ENCODE measurements around the gene ZNHIT2.

Gene ZNHIT2

DNA sequence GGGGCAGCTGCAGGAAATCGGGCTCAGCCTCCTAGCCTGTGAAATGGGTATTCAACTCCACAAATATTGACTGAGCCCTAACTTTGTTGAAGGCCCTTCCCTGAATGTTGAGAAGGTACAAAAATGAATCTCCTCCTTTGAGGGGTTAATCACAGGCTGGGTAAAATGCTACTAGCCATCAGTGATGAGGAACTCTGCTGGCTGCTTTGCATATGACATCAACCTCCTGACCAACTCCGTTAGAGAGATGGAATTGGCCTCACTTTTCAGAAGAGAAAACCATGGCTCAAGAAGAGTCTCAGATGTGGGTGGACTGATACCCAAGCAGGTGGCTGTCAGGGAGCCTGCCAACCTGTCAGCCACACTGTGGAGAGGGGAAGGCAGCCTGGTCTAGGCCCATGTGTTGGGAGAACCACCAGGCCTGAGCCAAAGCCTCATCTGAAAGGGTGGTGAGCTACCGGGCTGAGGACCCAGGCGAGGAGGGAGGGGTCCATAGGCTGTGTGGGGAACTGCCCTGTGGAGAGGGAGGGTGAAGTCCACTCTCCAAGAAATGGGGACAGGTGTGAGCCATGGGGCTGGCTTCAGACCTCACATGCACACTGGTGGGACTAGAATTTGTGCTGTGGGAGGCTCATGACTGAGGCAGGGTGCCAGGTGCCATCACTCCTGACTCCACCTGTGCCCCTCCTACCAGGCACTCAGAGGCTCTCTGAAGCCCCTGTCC is 45.4 kb downstream of the ZNHIT2 start:
- no peak for DNase-seq (ENCODE audit: low spot score)

DNA sequence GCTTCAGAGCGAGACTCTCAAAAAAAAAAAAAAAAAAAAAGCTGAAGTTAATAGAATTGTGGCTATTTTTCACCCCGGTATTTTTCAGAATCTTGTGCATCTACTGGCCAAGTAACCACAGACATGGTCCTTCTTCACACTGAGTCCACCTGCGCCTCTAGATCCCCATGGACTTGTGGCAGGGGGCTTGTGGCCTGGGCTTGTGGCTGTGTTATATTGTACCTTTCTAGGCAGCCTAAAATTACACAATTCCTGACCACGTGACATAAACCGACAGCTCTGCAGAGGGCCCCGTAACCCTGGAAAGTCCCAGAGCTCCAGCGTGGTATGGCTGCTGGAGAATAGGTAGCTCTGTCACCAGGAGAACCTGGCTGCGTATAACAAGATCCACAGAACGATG is 48.3 kb downstream of the ZNHIT2 start:
- no peak for DNase-seq (ENCODE audit: low spot score)

DNA sequence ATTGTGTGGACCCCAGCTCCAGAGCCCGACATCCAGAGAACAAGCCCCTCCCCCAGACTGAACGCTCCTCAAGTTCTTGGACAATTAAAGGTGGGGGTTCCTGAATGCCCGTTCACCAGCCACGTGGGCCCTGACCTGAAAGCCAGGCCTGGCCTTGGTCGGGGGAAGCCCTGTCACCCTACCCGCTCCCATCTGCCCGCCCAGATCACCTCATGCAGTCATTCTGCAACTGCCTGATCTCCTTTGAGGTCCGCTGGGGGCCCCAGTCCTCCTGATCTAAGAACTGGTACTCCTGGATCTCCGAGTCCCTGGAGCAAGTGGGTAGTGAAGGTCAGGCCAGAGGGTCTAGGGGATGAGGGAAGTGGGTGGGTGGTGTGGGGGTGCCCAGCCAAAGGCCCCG is 50.1 kb downstream of the ZNHIT2 start:
- no peak for DNase-seq (ENCODE audit: low spot score)

DNA sequence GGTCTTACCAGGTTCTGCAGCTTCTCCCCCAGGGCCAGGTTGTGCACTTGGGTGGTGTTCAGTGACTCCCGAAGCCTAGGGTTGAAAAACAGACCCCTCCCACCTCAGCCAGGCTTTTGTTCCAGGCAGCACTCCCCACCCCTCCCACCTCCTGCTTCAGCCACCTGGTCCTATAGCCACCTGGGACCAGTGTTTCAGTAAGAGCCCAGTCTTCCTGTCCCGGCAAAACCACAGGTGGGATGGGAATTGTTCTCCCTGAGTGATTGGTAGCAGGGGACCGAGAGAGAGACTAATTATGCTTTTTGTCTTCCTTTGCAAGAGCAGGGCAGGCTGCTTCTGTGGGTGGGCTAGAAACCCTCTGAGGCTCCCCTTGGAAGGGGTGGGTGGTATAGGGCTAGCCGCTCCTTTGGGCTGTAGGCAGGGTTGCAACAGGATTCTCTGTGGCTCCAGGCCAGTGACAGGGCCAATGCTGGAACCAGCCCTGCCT is 50.7 kb downstream of the ZNHIT2 start:
- DNase-seq (ENCODE audit: low spot score) = no peak
